NCI-H226 (cell line): ENCODE measurements around the gene THEM5.
"Not testable (repeated sequence)": the region's sequence is repeated elsewhere in the genome, so short reads cannot be mapped to it uniquely, and the experiment has no call there.

Experiments
- DNase-seq: peaks from one replicate; pipeline ENCODE4 v3.0.0-alpha.2; 2015

THEM5 gene, protein sequence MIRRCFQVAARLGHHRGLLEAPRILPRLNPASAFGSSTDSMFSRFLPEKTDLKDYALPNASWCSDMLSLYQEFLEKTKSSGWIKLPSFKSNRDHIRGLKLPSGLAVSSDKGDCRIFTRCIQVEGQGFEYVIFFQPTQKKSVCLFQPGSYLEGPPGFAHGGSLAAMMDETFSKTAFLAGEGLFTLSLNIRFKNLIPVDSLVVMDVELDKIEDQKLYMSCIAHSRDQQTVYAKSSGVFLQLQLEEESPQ

DNA sequence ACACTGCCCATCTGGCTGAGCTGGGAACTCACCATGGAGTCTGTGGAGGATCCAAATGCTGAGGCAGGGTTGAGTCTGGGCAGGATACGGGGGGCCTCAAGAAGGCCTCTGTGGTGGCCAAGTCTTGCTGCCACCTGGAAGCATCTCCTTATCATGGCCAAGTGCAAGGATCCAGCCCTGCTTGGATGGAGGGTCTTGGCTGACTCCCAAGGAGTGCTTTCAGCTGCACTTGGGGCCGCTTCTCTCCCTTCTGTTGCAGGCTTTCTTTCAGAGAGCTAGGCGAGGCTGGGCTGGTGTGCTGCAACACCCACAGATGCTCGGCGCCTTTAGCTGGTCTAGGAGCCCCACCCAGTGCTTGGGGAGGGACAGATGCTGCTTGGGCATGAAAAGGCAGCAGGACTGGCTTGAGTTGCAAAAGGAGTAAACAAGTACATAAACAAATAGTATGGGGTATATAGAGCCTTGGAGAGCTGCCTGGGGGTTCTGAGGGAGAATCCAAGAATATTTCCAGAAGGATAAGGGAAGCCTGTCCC is at the start of gene THEM5:
THEM5 (minus strand) TSS at position 302 of the 533 bp plus-strand sequence; CDS start at position 155, 147 bp downstream.
- no peak for DNase-seq

- no peak for DNase-seq
Measured at GRCh38 chr1:151902858-151903257, 49.3 kb upstream of the THEM5 start.

DNA sequence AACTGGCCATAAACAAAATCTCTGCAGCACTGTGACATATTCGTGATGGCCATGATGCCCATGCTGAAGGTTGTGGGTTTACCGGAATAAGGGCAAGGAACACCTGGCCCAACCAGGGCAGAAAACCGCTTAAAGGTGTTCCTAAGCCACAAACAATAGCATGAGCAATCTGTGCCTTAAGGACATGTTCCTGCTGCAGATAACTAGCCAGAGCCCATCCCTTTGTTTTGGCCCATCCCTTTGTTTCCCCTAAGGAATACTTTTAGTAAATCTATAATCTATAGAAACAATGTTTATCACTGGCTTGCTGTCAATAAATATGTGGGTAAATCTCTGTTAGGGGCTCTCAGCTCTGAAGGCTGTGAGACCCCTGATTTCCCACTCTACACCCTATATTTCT is 47.3 kb upstream of the THEM5 start:
- DNase-seq, result not testable (repeated sequence)

DNA sequence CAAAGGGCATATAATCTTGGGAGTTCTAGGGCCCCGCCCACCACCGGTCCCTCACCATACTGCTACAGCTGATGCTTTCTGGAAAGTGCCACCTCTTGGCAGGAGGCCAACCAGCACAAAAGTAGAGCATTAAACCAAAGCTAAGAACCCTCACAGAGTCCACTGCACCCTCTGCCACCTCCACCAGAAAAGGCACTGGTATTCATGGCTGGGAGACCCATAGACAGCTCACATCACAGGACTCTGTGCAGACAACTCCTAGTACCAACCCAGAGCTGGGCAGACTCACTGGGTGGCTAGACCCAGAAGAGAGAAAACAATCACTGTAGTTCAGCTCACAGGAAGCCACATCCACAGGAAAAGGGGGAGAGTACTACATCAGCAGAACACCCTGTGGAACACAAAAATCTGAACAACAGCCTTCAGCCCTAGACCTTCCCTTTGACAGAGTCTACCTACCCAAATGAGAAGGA is 45.0 kb upstream of the THEM5 start:
- DNase-seq, result no peak

DNA sequence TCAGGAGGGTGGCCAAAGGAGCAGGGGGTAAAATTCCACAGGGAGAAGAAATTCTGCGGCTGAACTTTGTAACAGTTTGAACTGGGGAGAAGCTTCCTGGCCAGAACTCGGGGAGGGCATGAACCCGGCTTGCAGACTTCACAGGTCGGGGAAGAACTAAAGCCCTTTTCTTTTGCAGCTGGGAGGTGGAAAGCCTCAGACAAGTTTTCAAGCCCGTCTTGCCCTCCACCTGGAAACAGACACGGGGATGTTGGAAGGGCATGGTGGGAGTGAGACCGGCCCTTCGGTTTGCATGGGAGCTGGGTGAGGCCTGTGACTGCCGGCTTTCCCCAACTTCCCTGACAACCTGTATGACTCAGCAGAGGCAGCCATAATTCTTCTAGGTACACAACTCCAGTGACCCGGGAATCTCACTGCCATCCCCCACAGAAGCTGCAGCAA is 44.5 kb upstream of the THEM5 start:
- DNase-seq, result no peak

- no peak for DNase-seq
Measured at GRCh38 chr1:151893176-151893924, 39.8 kb upstream of the THEM5 start.

DNA sequence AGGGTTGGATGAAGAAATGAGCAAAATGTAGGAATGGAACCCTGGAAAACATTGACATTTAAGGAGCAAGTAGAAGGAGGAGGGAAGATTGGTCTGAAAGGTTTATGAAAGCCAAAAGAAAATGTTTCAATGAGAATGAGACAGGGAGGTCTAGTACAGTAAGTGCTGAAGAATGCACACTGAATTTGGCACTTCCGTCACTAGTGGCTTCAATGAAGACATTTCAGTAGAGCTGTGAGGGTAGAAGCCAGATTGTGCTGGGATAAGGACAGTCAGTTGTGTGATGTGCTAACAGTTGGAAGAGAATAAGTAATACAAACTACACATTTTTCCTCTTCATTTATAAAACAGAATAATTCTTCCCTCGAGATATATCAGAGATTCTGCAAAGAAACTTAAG is 38.7 kb upstream of the THEM5 start:
- no peak for DNase-seq

DNA sequence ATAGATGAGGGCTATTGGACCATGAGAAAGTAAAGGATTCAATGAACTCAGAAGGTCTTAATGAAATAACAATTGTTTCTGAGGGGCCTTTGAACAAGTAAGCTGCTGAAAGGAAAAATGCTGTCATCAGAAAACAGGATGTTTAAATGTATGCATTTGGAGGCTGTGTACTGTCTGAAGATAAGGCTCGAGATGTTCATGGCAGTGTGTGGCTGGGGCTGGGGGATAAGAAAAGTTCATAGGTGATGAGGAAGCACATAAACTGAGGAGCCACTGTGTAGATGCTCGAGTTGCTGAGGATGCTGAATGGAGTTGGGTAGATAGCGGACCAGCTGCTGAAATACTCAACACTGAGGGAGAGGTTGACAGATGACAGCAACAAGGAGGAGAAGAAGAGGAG is 38.0 kb upstream of the THEM5 start:
- no peak for DNase-seq

GRCh38 chr1:151888972-151889570 is 35.6 kb upstream of the THEM5 start:
- DNase-seq, result no peak

- DNase-seq, result peak; percentile 24
Measured at GRCh38 chr1:151887028-151887427, 33.5 kb upstream of the THEM5 start.

- no peak for DNase-seq
Measured at GRCh38 chr1:151885479-151885878, 32.0 kb upstream of the THEM5 start.

DNA sequence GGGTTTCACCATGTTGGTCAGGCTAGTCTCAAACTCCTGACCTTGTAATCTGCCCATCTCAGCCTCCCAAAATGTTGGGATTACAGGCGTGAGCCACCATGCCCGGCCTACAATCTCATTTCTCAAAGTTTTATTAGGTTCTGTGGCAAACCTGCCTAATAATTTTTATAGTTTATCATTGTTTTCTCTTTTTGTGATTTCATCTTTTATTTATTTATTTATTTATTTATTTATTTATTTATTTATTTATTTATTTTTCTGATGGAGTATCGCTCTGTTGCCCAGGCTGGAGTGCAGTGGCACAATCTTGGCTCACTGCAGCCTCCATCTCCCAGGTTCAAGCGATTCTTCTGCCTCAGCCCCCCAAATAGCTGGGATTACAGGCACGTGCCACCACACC is 31.4 kb upstream of the THEM5 start:
- not testable (repeated sequence) for DNase-seq

DNA sequence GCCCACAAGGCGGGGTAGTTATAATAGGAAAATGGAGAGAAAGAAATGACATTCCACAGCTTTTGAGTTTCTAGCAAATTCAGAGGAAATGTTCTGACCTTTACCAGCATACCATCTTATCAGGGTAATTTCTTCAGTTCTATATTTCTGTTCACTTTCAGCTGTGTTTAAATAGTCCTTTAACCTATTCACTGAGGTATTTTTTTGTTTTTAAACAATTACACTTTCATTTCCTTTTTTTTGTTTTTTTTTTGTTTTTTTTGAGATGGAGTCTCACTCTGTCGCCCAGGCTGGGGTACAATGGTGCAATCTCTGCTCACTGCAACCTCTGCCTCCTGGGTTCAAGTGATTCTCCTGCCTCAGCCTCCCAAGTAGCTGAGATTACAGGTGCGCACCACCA is 30.9 kb upstream of the THEM5 start:
- DNase-seq, result not testable (repeated sequence)

DNA sequence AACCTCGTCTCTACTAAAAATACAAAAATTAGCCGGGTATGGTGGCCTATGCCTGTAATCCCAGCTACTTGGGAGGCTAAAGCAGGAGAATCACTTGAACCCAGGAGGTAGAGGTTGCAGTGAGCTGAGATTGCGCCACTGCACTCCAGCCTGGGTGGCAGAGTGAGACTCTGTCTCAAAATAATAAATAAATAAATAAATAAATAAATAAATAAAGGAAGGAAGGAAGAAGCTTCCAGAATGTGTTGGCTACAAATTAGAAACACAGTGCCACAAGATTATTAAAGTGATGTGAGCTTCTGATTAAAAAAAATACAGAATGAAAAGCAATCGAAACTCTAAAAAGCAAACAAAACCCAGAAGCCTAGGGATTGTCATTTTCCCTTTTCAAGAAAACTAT is 30.4 kb upstream of the THEM5 start:
- not testable (repeated sequence) for DNase-seq

DNA sequence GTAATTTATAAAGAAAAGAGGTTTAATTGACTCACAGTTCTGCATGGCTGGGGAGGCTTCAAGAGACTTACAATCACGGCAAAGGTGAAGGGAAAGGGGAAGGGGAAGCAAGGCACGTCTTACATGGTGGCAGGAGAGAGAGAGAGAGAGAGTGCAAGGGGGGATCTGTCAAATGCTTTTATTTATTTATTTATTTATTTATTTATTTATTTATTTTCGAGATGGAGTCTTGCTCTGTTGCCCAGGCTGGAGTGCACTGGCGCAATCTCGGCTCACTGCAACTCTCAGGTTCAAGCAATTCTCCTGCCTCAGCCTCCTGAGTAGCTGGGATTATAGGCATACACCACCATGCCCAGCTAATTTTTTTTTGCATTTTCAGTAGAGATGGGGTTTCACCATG is 29.4 kb upstream of the THEM5 start:
- DNase-seq, result not testable (repeated sequence)

GRCh38 chr1:151882466-151882865 is 29.0 kb upstream of the THEM5 start:
- no peak for DNase-seq

- DNase-seq, result no peak
Measured at GRCh38 chr1:151881479-151881878, 28.0 kb upstream of the THEM5 start.

DNA sequence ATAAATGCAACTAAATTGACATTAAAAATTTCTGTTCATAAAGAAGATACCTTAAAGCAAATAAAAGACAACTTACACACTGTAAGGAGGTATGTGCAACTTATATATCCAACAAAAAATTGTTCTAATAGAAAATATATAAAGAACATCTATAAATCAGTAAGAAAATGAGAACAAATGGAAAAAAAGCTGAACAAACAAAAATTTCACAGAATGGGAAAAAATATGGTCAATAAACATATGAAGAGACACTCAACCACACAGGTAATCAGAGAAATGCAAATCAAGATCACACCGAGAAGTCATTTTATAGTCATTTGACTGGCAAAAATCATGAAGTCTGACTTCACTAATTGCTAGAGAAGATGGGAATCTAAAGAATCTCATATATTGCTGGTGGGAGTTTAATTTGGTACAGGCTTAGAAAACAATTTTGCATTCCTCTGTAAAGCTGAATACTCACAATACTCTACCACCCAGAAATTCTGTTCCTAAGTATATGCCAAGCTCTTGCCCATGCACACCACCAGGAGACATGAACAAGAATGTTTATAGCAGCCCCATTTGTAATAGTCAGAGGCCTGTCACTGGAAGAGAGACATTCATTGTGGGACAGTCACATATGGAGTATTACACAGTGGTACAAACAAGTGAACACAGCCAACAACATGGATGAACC is 22.0 kb upstream of the THEM5 start:
- no peak for DNase-seq

- not testable (repeated sequence) for DNase-seq
Measured at GRCh38 chr1:151872776-151873175, 19.3 kb upstream of the THEM5 start.

DNA sequence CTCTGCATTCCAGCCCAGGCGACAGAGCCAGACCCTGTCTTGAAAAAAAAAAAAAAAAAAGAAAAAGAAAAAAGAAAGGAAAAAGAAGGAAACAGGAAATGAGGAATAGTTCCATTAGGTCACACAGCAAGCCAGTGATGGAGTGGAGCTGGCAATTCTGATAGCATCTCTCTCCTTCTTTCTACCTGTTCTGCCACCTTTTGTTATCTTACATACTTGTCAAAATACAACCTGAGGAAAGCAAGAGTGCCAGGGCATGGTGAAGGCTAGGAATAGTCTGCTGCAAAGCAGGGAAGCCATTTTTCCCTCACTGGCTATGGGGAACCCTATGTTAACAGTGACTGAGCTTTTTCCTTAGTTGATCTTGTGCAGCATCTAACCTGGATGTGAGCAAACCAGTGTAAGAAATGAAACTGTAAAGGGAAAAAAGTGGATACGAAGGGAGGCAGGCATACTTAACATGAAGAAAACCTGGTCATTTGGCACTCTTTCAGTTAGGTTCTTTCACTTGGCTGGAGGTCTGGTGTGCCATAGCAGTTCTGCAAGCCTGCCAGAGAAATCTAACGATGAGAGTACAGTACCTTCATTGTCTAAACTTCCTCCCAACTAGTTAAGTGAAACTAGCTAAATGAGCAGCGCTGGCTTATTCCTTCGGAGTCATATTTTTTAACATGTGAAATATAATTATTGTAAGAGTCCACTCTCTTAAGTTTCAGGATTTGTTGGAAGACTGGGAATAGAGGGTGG is 17.9 kb upstream of the THEM5 start:
- DNase-seq, result no peak

DNA sequence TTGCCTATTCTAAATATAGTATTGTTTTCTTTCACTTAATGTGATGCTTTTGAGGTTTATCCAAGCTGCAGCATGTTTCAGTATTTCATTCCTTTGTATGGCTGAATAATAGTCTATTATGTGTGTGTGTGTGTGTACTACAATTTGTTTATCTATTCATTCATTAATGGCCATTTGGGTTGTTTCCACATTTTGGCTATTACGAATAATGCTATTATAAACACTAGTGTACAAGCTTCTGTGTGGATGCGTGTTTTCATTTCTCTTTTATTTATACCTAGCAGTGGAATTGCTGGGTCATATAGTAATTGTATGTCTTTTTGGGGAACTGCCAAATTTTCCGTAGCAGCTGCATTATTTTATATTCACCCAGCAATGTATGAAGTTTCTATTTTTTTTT is 15.0 kb upstream of the THEM5 start:
- no peak for DNase-seq

DNA sequence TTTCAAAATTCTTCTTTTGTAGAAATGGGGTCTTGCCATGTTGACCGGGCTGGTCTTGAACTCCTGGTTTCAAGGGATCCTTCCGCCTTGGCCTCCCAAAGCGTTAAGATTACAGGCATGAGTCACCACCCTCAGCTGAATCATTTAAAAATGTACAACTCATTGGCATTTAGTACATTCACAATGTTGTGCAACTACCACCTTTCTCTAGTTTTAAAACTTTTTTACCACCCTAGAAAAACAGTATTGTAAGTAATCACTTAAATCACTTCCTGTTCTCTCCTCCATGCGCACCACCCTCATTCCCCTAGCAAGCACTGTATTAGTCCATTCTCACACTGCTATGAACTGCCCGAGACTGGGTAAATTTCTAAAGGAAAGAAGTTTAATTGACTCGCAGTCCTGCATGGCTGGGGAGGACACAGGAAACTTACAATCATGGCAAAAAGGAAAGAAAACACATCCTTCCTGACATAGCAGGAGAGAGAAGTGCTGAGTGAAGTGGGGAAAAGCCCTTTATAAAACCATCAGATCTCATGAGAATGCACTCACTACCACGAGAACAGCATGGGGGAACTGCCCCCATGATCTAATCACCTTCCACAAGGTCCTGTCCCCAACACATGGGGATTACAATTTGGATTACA is 14.4 kb upstream of the THEM5 start:
- DNase-seq, result peak; percentile 79
